ENCODE data around the gene TUBE1.
"Not testable (repeated sequence)": the region's sequence is repeated elsewhere in the genome, so short reads cannot be mapped to it uniquely, and the experiment has no call there.

Gene TUBE1

DNA sequence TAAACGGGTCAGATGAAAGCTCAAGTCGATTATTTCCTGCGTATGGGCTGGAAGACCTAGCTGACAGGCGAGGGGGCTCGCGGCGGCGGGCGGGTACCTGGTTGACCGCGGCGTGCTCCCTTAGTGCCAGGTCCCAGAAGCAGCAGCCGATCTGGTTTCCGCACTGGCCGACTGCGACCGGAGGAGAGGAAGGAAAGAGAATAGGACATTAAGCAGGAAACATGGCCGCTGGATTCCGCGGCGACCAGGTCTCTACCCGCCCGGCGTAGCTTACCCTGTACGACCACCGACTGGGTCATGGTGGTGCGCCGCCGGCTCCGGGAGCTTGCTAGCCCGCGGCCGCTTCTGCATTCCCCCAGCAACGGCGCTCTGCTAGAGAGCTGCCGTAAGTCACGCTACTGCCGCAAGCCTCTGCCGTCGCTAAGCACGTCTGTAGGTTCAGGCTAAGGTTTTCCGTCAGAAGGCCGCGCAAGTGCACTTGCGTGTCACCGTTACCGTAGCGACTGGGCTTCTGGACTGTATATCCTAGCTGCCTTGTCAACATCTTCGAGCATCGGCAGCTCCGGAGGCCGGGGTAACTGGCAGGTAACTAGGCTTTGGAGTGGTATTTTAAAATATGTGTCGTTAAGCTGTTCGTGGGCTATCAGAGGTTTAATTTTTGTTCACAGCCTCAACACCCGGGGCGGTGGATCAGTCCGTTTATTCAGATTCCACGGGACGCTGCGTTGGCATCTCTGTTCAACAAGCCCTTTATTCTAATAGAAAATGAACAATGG is at the start of gene TUBE1, which contains the start of gene FAM229B:
TSS of gene TUBE1 (minus strand) at position 347 of the 776 bp plus-strand sequence. CDS start at position 299, 48 bp downstream.
TSS of gene FAM229B (plus strand) at position 456 of the 776 bp plus-strand sequence. CDS start 11,693 bp downstream, outside the sequence.
- peak; percentile 94 for DNase-seq

DNA sequence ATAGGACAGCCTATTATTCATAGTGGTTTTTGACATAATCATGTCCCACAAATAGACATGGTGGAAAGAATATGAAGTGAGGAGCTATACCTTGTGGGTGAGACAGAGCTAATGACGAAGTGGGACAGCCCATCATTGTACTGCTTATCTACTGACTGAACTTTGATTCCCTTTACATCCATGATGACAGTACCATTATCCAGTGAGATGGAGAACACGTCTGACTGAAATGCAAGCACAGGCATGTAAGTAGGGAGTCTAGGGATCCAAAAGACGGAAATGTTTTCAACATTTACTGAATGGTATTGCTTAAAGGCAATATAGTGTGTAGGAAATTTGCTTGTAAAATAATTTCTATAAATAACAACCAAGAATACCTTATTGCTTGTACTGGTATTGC is 43.6 kb upstream of the TUBE1 start:
- DNase-seq = no peak

GRCh38 chr6:112128208-112128607 is 40.9 kb upstream of the TUBE1 start:
- DNase-seq = no peak

DNA sequence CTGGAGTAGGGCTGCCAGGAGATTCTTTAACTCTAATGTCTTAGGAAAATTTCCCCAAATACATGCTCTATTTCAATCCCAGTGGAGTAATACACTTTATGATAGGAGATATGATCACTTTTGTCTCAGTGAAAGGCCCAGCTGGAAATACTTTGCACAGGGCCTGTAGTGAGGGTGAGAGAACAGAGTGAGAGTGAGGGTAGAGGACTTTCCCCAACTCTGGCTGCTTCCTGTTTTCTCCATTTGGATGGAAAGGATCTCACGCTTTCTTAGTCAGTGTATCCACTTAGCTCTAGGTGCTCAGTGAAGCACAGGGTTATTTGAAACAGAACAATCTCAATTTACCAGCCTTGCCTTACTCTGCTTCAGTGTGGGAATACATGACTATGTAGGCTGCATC is 36.7 kb upstream of the TUBE1 start:
- no peak for DNase-seq

GRCh38 chr6:112122756-112123155 is 35.5 kb upstream of the TUBE1 start:
- DNase-seq = peak; percentile 54

- no peak for DNase-seq
These were observed 30.8 kb upstream of the TUBE1 start for GRCh38 chr6:112118034-112118433.

GRCh38 chr6:112117554-112117953 is 30.3 kb upstream of the TUBE1 start:
- peak; percentile 32 for DNase-seq

- no peak for DNase-seq
These were observed 28.9 kb upstream of the TUBE1 start for GRCh38 chr6:112116221-112116620.

DNA sequence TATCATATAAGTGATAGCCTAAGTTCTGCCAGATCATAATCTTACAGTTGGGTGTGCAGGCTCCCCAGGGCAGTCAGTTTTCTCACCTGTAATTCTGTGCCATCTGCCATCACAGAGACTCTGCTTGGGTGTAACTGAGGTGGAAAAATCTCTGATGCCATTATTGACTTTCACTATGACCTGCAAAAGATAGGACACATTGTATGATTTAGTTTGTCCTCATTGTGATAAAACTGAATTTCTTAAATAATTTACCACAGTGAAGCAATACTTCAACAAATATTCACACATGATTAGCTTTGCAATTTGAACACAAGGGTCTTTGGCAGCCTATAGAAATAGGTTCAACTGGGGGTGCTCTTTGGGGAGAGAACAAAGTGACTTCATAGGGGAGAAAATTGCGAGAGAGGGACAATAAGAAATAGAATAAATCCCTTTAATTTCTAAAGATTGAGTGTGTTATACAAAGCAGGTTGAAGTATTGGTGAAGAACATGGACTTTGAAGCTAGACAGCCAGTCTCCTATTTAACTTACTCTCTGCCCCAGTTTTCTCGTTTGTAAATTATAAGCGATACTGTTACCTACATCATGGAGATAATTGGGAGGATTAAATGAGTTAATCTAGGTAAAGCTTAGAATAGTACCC is 27.4 kb upstream of the TUBE1 start:
- DNase-seq = no peak

DNA sequence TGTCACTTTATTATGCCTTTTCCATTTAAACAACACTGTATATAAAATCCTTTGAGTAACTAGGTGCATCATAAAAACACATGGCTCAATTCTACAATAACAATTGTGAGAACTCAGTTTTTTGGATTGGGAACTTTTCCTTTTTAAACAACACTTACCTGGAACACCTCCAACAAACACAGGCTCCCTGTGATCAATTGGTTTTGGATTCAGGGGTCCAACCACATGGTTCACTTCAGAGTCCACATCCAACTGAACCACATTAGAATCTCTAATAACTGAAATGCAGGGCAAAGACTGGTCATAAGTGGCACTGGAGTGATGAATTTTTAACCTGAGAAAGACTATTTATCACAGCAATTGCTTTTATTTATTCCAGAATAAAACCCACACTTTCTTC is 26.6 kb upstream of the TUBE1 start:
- DNase-seq = no peak

- no peak for DNase-seq
These were observed 26.1 kb upstream of the TUBE1 start for GRCh38 chr6:112113431-112113830.

GRCh38 chr6:112109262-112109661 is 22.0 kb upstream of the TUBE1 start:
- no peak for DNase-seq

GRCh38 chr6:112106562-112106961 is 19.3 kb upstream of the TUBE1 start:
- DNase-seq = no peak

GRCh38 chr6:112106026-112106425 is 18.7 kb upstream of the TUBE1 start:
- DNase-seq = not testable (repeated sequence)

GRCh38 chr6:112100561-112100960 is 13.3 kb upstream of the TUBE1 start:
- no peak for DNase-seq

- DNase-seq = no peak
These were observed 9.6 kb upstream of the TUBE1 start for GRCh38 chr6:112096901-112097300.

- DNase-seq = no peak
These were observed 634 bp upstream of the TUBE1 start for GRCh38 chr6:112087916-112088315.

GRCh38 chr6:112086744-112087135 is 542 bp downstream of the TUBE1 start:
- peak; percentile 49 for DNase-seq

DNA sequence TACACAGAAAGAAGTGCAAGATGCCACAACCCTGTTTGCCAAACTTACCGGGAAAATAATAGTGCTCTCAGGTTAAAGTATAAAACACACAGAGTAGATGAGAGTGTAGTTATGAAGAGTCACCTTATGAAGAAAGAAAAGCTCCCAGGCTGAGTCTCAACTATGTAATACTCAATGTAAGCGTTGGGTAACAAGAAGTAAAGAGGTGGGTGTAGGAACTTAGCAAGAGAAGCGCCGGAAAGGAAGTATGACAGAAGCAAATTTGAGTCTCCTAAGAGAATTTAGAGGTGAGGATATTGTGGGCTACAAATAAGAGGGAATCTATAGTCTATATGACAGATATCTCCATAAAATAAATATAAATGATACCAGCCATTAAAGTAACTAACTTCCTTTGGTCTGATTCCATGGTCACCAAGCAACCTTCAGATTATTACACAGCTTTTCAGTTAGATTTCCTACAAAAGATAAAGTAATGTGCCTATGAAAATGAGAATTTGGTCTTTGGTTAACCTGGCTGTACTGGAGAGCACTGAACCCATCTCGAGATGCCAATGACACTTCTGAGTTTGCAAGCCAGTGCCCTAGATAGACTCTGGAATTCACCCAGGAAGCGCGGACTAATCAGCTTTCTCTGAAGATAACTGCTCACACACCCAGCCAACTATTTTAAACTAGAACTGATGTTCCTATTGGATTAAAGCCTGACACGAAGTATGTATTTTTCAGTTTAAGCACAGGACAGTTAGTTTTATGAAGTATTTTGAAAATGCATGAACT is 1.8 kb downstream of the TUBE1 start:
- no peak for DNase-seq

DNA sequence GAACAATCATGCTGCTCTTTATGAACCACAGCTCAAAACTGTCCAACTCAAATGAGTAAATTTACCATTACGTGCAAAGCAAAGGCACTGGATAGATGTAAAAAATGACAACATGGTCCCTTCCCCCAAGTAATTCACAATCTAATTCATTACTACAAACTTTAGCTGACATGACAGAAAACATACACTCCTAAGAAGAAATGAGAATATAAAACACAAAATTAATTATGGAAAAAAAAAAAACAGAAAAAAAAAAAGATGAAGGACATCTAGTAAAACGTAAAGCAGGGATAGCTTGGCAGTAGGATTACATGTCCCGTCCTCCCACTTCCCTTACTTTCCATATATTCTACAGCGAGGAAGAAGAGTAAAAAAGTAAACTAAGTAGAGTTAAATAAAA is 5.7 kb downstream of the TUBE1 start:
- DNase-seq = no peak

- no peak for DNase-seq
These were observed 20.7 kb downstream of the TUBE1 start for GRCh38 chr6:112066606-112067005.

- DNase-seq = no peak
These were observed 21.8 kb downstream of the TUBE1 start for GRCh38 chr6:112065426-112065986.

- no peak for DNase-seq
These were observed 24.3 kb downstream of the TUBE1 start for GRCh38 chr6:112062966-112063365.
